ENCODE measurements around the gene RAB38. TPM values are rescaled to one million over a fixed set of nuclear protein-coding genes. Genes with fewer than 3 reads are reported as not detected.

The RAB38 gene
- total RNA-seq, 1 experiment from 2014 or later: 12.7 TPM

DNA sequence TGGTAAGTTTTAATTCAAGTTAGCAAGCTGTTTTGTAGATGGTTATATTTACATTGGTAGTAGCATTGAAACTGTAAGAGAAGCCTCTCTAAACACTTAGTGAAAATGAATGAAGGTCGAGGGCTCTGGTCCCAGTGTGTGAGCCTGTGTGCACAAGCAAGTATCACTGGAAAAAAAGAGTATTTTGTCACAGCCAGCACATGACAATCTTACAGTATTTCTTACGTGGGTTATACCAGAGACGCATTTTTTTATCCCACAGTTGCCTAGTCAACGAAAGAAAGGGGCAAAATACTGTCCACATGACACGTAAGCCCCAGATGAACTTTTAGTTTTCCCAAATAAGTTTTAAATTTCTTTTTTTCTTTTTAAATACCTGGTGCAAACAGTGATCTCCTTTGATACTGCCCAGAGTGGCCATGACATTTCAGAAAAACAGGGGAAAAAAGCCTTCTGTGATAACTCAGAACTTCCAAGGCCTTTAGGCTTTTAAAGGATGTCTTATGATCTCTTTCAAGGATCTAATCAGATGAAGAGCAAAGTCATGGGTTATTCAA lies 23.5 kb downstream of the RAB38 start:
- no peak overlapping the region for H2AFZ ChIP-seq
- H3K9me2 ChIP-seq (ENCODE audit: insufficient read depth): no peaks in the 10 kb centered on the region; the same call in 1 of the 2 replicates
- no TSS peak for BruUV-seq (replicated peaks)
- H3K79me2 ChIP-seq (ENCODE audit: low read depth): no peaks in the 10 kb centered on the region
- H3K9me3 ChIP-seq (ENCODE audit: insufficient read depth, low read depth): no peaks in the 10 kb centered on the region
- H3K4me1 ChIP-seq (replicated peaks; ENCODE audit: insufficient read depth): no peaks in the 10 kb centered on the region
- ChIA-PET CTCF (no interaction called here), POLR2A (ENCODE audit: unreplicated experiment) (no interaction called here)
- H3K4me2 ChIP-seq: no peak overlapping the region
- H4K20me1 ChIP-seq (ENCODE audit: insufficient read depth): no peaks in the 10 kb centered on the region
- TF ChIP-seq, protein P1, sequence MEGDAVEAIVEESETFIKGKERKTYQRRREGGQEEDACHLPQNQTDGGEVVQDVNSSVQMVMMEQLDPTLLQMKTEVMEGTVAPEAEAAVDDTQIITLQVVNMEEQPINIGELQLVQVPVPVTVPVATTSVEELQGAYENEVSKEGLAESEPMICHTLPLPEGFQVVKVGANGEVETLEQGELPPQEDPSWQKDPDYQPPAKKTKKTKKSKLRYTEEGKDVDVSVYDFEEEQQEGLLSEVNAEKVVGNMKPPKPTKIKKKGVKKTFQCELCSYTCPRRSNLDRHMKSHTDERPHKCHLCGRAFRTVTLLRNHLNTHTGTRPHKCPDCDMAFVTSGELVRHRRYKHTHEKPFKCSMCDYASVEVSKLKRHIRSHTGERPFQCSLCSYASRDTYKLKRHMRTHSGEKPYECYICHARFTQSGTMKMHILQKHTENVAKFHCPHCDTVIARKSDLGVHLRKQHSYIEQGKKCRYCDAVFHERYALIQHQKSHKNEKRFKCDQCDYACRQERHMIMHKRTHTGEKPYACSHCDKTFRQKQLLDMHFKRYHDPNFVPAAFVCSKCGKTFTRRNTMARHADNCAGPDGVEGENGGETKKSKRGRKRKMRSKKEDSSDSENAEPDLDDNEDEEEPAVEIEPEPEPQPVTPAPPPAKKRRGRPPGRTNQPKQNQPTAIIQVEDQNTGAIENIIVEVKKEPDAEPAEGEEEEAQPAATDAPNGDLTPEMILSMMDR (conservative IDR thresholded peaks at IDR 0.05): no peak
- no peak for TF ChIP-seq EZH2 (IDR thresholded peaks at IDR 0.05; ENCODE audit: low read depth)
- intact Hi-C loops (cut with micrococcal nuclease; ENCODE audit: unreplicated experiment): no loop called here
- DNase-seq: no peak
- no peaks in the 10 kb centered on the region for H3F3A ChIP-seq (ENCODE audit: insufficient read depth, low read depth)
- H3K27me3 ChIP-seq (ENCODE audit: insufficient read depth, low read depth): no peaks in the 10 kb centered on the region
- no peak overlapping the region for H3K4me3 ChIP-seq
- no peak overlapping the region for H3K27ac ChIP-seq
- H3K36me3 ChIP-seq (ENCODE audit: low read depth): peaks cover 8% of the 10 kb centered on the region; the same call in 1 of the 2 replicates

DNA sequence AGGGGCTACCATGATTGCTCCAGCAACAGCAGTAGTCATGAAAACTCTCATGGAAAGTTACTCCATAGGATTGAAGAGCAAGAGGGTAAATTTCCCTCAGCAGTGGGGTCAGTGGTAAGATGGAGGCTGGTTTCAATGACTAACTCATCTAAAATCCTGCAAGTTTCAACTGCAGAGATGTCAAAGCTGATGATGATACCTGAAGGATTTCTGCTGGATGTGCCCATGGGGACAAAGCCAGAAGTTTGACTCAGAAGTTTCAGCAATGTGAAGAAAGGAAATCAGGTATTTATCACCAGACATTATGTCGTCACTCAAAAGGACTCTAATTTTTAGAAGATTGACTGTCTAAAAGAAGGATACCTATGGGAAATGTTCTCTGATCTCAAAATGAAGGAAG lies 29.1 kb downstream of the RAB38 start:
- TF ChIP-seq, protein P1 (conservative IDR thresholded peaks at IDR 0.05): no peak
- TF ChIP-seq EZH2 (IDR thresholded peaks at IDR 0.05; ENCODE audit: low read depth): no peak
- CTCF ChIA-PET: no interaction called here

DNA sequence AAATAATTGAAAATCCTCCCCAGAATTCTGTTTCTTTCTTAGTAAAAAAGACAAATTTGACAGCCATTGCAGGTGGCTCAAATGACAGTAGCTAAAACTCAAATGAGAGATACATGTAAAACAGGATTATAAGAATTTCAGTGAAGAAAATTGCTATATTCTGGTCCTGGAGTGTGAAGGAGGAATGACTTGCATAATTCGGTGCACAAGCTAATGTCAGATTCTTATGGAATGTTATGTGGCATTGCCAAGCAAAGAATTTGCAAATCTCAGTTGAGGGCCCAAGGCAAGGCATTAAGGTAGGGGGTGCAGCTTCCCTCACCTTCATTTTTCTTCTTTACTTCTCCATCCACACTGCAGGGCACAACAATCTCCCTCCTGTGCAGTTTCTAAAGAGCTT lies 35.4 kb downstream of the RAB38 start:
- intact Hi-C loops (cut with micrococcal nuclease; ENCODE audit: unreplicated experiment): no loop called here
- no peaks in the 10 kb centered on the region for H3K9me3 ChIP-seq (ENCODE audit: insufficient read depth, low read depth)
- CTCF ChIA-PET: interaction anchor here (0.6 kb wide), 1 partner anchor 139 kb away, joined by 3 read pairs; no protein-coding TSS in a partner anchor
- no peaks in the 10 kb centered on the region for H3K79me2 ChIP-seq (ENCODE audit: low read depth)
- no TSS peak for BruUV-seq (replicated peaks)
- no peaks in the 10 kb centered on the region for H3K27me3 ChIP-seq (ENCODE audit: insufficient read depth, low read depth)
- no peak overlapping the region for H3K27ac ChIP-seq
- no peak for DNase-seq
- H3K4me3 ChIP-seq: no peak overlapping the region
- no peak for TF ChIP-seq EZH2 (IDR thresholded peaks at IDR 0.05; ENCODE audit: low read depth)
- TF ChIP-seq, protein P1 (conservative IDR thresholded peaks at IDR 0.05): no peak
- H3F3A ChIP-seq (ENCODE audit: insufficient read depth, low read depth): no peaks in the 10 kb centered on the region
- no peaks in the 10 kb centered on the region for H3K36me3 ChIP-seq (ENCODE audit: low read depth)
- no peak overlapping the region for H3K4me2 ChIP-seq
- no peak overlapping the region for H2AFZ ChIP-seq
- no peaks in the 10 kb centered on the region for H3K9me2 ChIP-seq (ENCODE audit: insufficient read depth)
- H4K20me1 ChIP-seq (ENCODE audit: insufficient read depth): no peaks in the 10 kb centered on the region
- POLR2A ChIA-PET (ENCODE audit: unreplicated experiment): no interaction called here
- no peaks in the 10 kb centered on the region for H3K4me1 ChIP-seq (replicated peaks; ENCODE audit: insufficient read depth)

More for the DNA sequence above, 29.1 kb downstream of the RAB38 start:
- Histone ChIP-seq H3K9me3 (ENCODE audit: insufficient read depth, low read depth) (no peaks in the 10 kb centered on the region), H3K4me2 (no peak overlapping the region), H3K27me3 (ENCODE audit: insufficient read depth, low read depth) (no peaks in the 10 kb centered on the region), H3K9me2 (ENCODE audit: insufficient read depth) (no peaks in the 10 kb centered on the region; the same call in 1 of the 2 replicates), H3K4me3 (no peak overlapping the region), H3K4me1 (replicated peaks; ENCODE audit: insufficient read depth) (no peaks in the 10 kb centered on the region), H3K27ac (no peak overlapping the region), H3K79me2 (ENCODE audit: low read depth) (no peaks in the 10 kb centered on the region), H4K20me1 (ENCODE audit: insufficient read depth) (no peaks in the 10 kb centered on the region), H3K36me3 (ENCODE audit: low read depth) (peaks cover 8% of the 10 kb centered on the region; the same call in 1 of the 2 replicates), H3F3A (ENCODE audit: insufficient read depth, low read depth) (no peaks in the 10 kb centered on the region), H2AFZ (no peak overlapping the region)
- no TSS peak for BruUV-seq (replicated peaks)
- DNase-seq: no peak
- intact Hi-C loops (cut with micrococcal nuclease; ENCODE audit: unreplicated experiment): no loop called here
- POLR2A ChIA-PET (ENCODE audit: unreplicated experiment): no interaction called here
